HuH-7.5 (cell line): ENCODE measurements around the gene ALPP.
"Not testable (repeated sequence)": the region's sequence is repeated elsewhere in the genome, so short reads cannot be mapped to it uniquely, and the experiment has no call there.

Source experiments
- DNase-seq: peaks from one replicate; pipeline ENCODE4 v3.0.0; 2011; ENCODE audit warnings: low spot score

The ALPP gene

GRCh38 chr2:232378735-232379151 is at the start of gene ALPP:
Gene ALPP (plus strand): TSS chr2:232378751. CDS start chr2:232378803, 52 bp downstream.
- not testable (repeated sequence) for DNase-seq

- no peak for DNase-seq
Measured at GRCh38 chr2:232329716-232330067, 48.9 kb upstream of the ALPP start.

GRCh38 chr2:232330068-232330999 is 48.2 kb upstream of the ALPP start:
- DNase-seq, result no peak

GRCh38 chr2:232331061-232331460 is 47.5 kb upstream of the ALPP start:
- not testable (repeated sequence) for DNase-seq

- DNase-seq, result not testable (repeated sequence)
Measured at GRCh38 chr2:232331641-232332040, 46.9 kb upstream of the ALPP start.

- not testable (repeated sequence) for DNase-seq
Measured at GRCh38 chr2:232332244-232332939, 46.2 kb upstream of the ALPP start.

- no peak for DNase-seq
Measured at GRCh38 chr2:232332940-232333259, 45.7 kb upstream of the ALPP start.

GRCh38 chr2:232333361-232334135 is 45.0 kb upstream of the ALPP start:
- DNase-seq, result peak; percentile 52

GRCh38 chr2:232334136-232334884 is 44.2 kb upstream of the ALPP start:
- not testable (repeated sequence) for DNase-seq

GRCh38 chr2:232334885-232335205 is 43.7 kb upstream of the ALPP start:
- DNase-seq, result not testable (repeated sequence)

- DNase-seq, result not testable (repeated sequence)
Measured at GRCh38 chr2:232335206-232335858, 43.2 kb upstream of the ALPP start.

- DNase-seq, result no peak
Measured at GRCh38 chr2:232335859-232336215, 42.7 kb upstream of the ALPP start.

GRCh38 chr2:232336241-232336736 is 42.3 kb upstream of the ALPP start:
- DNase-seq, result no peak

- no peak for DNase-seq
Measured at GRCh38 chr2:232336981-232337720, 41.4 kb upstream of the ALPP start.

- not testable (repeated sequence) for DNase-seq
Measured at GRCh38 chr2:232338094-232338758, 40.3 kb upstream of the ALPP start.

- DNase-seq, result no peak
Measured at GRCh38 chr2:232338759-232339106, 39.8 kb upstream of the ALPP start.

- DNase-seq, result no peak
Measured at GRCh38 chr2:232339121-232340081, 39.1 kb upstream of the ALPP start.

- DNase-seq, result no peak
Measured at GRCh38 chr2:232340171-232340935, 38.2 kb upstream of the ALPP start.
